Muscle of arm (tissue), 12 donors: ENCODE measurements around the gene CERS4. TPM values are rescaled to one million over a fixed set of nuclear protein-coding genes. Genes with fewer than 3 reads are reported as not detected.
"Not testable (repeated sequence)": the region's sequence is repeated elsewhere in the genome, so short reads cannot be mapped to it uniquely, and the experiment has no call there.

Experiments
- DNase-seq: peaks from one replicate; pipeline ENCODE4 v3.0.0-alpha.2; 2013
- polyA plus RNA-seq, 12 donors: library from polyadenylated mRNA; unstranded; fragments of 120-200 nt; gene quantifications; one replicate each; pipeline ENCODE4 v1.2.1, GENCODE V29; 2013; ENCODE audit not compliant: insufficient read length in 12 of 12

Gene CERS4
- polyA plus RNA-seq, 12 donors: 9.9 to 43.6 (median 15.5) TPM; not detected in 1

GRCh38 chr19:8259142-8259921 is 50.2 kb downstream of the CERS4 start:
- DNase-seq: no peak

GRCh38 chr19:8259922-8260247 is 50.7 kb downstream of the CERS4 start:
- no peak for DNase-seq

- DNase-seq: no peak
Measured at GRCh38 chr19:8261347-8261746, 52.2 kb downstream of the CERS4 start.

- no peak for DNase-seq
Measured at GRCh38 chr19:8261881-8262280, 52.7 kb downstream of the CERS4 start.

- no peak for DNase-seq
Measured at GRCh38 chr19:8262431-8262830, 53.3 kb downstream of the CERS4 start.

- not testable (repeated sequence) for DNase-seq
Measured at GRCh38 chr19:8264248-8264647, 55.1 kb downstream of the CERS4 start.

GRCh38 chr19:8265872-8266271 is 56.7 kb downstream of the CERS4 start:
- DNase-seq: no peak

GRCh38 chr19:8269724-8270123 is 60.6 kb downstream of the CERS4 start:
- no peak for DNase-seq

GRCh38 chr19:8276508-8276907 is 67.3 kb downstream of the CERS4 start:
- not testable (repeated sequence) for DNase-seq

GRCh38 chr19:8291337-8291736 is 82.2 kb downstream of the CERS4 start:
- DNase-seq: not testable (repeated sequence)

- DNase-seq: no peak
Measured at GRCh38 chr19:8302357-8302691, 93.2 kb downstream of the CERS4 start.

- no peak for DNase-seq
Measured at GRCh38 chr19:8302734-8303133, 93.6 kb downstream of the CERS4 start.

- DNase-seq: no peak
Measured at GRCh38 chr19:8304841-8305621, 95.9 kb downstream of the CERS4 start.

GRCh38 chr19:8305798-8306197 is 96.6 kb downstream of the CERS4 start:
- DNase-seq: no peak

GRCh38 chr19:8306235-8307054 is 97.3 kb downstream of the CERS4 start:
- no peak for DNase-seq

- DNase-seq: no peak
Measured at GRCh38 chr19:8307400-8307964, 98.3 kb downstream of the CERS4 start.

GRCh38 chr19:8307965-8308866 is 99.0 kb downstream of the CERS4 start, which contains the start of gene CD320:
Gene CD320 (minus strand): TSS chr19:8308358. CDS start chr19:8308290, 68 bp downstream.
- peak; percentile 92 for DNase-seq

GRCh38 chr19:8308891-8309291 is 99.7 kb downstream of the CERS4 start:
- DNase-seq: no peak

GRCh38 chr19:8310342-8311055 is 101.3 kb downstream of the CERS4 start:
- DNase-seq: no peak
